Smooth muscle cell (in vitro differentiated cells): ENCODE measurements around the gene KLF15. TPM values are rescaled to one million over a fixed set of nuclear protein-coding genes. Genes with fewer than 3 reads are reported as not detected.

Experiments
- DNase-seq: peaks from one replicate; lab custom pipeline; 2025; ENCODE audit not compliant: unreplicated experiment; lab: John Stamatoyannopoulos, UW
- H2AFZ ChIP-seq: fragments of 200-600 bp; sonication (generic); 2 replicates; pipeline ENCODE4 v1.6.0; 2016; ENCODE audit warnings: antibody characterized with exemption, low read depth, mild to moderate bottlenecking
- H3F3A ChIP-seq: fragments of 200-600 bp; sonication (generic); 2 replicates; pipeline ENCODE4 v1.6.0; 2017; ENCODE audit warnings: antibody characterized with exemption, low read depth
- H3K27ac ChIP-seq: fragments of 200-600 bp; sonication (generic); 2 replicates; pipeline ENCODE4 v1.5.1; 2016; ENCODE audit warnings: low read depth, mild to moderate bottlenecking
- H3K27me3 ChIP-seq: fragments of 200-600 bp; sonication (generic); 2 replicates; pipeline ENCODE4 v1.6.1; 2016; ENCODE audit warnings: low read depth, mild to moderate bottlenecking
- H3K36me3 ChIP-seq: fragments of 200-600 bp; sonication (generic); 2 replicates; pipeline ENCODE4 v1.5.1; 2016; ENCODE audit warnings: low read depth
- H3K4me1 ChIP-seq: fragments of 200-600 bp; sonication (generic); 2 replicates; pipeline ENCODE4 v1.5.1; 2016; ENCODE audit warnings: low read depth
- H3K4me2 ChIP-seq: fragments of 200-600 bp; sonication (generic); 2 replicates; pipeline ENCODE4 v1.6.0; 2016; ENCODE audit warnings: mild to moderate bottlenecking
- H3K4me3 ChIP-seq: fragments of 200-600 bp; sonication (generic); 2 replicates; pipeline ENCODE4 v1.5.1; 2016; ENCODE audit warnings: mild to moderate bottlenecking
- H3K79me2 ChIP-seq: fragments of 200-600 bp; sonication (generic); 2 replicates; pipeline ENCODE4 v1.6.0; 2016; ENCODE audit warnings: low read depth, mild to moderate bottlenecking
- H3K9ac ChIP-seq: fragments of 200-600 bp; sonication (generic); 2 replicates; pipeline ENCODE4 v1.6.0; 2016; ENCODE audit warnings: low read depth
- H3K9me3 ChIP-seq: fragments of 200-600 bp; sonication (generic); replicated peaks from 2 replicates; pipeline ENCODE4 v1.5.1; 2016; ENCODE audit warnings: low read depth
- H4K20me1 ChIP-seq: fragments of 200-600 bp; sonication (generic); 2 replicates; pipeline ENCODE4 v1.6.0; 2016; ENCODE audit warnings: low read depth
- WGBS: methylation state at CpG from one replicate; pipeline ENCODE4 v1.1.7; 2016; ENCODE audit warnings: low lambda C conversion rate; 5-methylcytosine and 5-hydroxymethylcytosine counted together
- polyA plus RNA-seq: library from polyadenylated mRNA; unstranded; fragments of >200 nt; fragmentation: Nextera tagmentation; extraction: Ambion mirVana; gene quantifications from 2 replicates; pipeline ENCODE4 v1.2.1, GENCODE V29; 2016
- total RNA-seq: library from RNA; depleted of rRNA; stranded (reverse); fragments of >200 nt; gene quantifications from 2 replicates; pipeline ENCODE4 v1.2.3, GENCODE V29; 2014
- TF ChIP-seq, protein P1 (sequence below): fragments of 200-600 bp; sonication (generic); IDR thresholded peaks from 2 replicates; pipeline ENCODE4 v1.5.1; 2017; ENCODE audit warnings: borderline replicate concordance, mild to moderate bottlenecking, antibody characterized with exemption; ENCODE audit not compliant: insufficient read depth, poor library complexity, severe bottlenecking

The KLF15 gene
- total and polyA plus RNA-seq, 2 experiments from 2014 or later: not detected

DNA sequence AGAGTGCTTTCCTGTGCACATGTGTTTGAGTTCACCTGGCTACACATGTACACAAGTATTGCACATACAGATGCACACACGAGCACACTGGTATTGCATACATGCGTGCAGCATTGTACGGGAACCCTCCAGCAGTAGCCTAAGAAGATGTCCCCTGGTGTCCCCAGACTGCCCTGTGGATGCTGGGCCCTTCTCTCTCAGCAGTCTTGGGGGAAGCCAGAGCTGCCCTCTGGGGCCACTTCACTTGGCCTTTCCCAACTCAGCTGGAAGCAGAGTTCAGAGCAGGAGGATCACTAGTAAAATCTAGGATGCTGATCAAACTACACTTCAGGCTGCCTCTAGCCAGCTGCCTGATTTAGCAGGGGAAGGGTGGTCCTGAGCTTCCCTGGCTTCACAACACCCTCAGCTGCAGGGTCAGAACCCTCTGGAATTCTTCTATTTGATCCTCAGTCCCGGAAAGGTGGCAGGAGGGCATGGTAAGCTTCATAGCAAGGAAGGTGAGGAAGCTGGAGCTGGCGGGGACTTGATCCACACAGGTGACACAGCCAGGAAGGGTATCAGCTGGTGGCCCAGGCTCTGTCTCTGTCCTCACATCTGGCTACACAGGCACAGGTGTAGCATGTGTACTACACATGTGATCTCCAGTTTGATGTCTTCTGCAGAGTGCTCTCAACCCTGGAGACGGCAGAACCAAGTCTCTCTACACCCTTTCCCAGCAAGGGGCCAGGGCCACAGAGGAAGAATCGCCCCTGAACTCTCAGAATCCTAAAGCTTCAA, 36.5 kb downstream of the KLF15 start:
- WGBS: 89% methylated on average over 7 of the region's 7 CpGs

DNA sequence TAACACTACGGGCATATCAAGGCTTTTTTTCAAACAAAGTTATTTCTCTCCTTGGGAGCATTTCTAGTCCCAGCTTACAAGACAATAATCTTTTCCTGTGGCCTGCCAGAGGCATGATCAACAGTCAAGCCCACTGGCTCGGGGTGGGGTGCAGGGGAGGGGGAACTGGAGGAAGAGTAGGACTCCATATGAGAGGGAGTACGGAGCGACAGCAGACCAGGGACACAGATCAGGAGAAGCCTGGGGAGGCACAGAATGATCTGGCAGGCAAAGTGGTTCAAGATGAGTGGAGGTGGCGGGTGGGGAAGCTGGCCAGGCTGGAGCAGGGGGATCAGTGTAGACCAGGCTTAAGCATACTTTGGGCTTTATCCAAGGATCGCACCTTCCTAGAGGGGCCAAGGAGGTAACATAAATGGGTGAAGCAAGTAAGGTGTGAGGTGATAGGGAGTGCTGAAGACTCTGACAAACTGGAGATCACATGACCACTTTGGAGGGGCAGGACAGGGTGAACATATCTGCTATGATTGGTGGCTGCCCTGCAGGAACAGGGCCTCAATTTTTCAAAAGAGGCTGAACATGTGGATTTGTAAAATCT, 37.4 kb downstream of the KLF15 start:
- TF ChIP-seq, protein P1, sequence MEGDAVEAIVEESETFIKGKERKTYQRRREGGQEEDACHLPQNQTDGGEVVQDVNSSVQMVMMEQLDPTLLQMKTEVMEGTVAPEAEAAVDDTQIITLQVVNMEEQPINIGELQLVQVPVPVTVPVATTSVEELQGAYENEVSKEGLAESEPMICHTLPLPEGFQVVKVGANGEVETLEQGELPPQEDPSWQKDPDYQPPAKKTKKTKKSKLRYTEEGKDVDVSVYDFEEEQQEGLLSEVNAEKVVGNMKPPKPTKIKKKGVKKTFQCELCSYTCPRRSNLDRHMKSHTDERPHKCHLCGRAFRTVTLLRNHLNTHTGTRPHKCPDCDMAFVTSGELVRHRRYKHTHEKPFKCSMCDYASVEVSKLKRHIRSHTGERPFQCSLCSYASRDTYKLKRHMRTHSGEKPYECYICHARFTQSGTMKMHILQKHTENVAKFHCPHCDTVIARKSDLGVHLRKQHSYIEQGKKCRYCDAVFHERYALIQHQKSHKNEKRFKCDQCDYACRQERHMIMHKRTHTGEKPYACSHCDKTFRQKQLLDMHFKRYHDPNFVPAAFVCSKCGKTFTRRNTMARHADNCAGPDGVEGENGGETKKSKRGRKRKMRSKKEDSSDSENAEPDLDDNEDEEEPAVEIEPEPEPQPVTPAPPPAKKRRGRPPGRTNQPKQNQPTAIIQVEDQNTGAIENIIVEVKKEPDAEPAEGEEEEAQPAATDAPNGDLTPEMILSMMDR: no peak
- Histone ChIP-seq H3K4me2 (no peak overlapping the region), H3K4me1 (no peaks in the 10 kb centered on the region), H4K20me1 (no peaks in the 10 kb centered on the region), H3K79me2 (no peaks in the 10 kb centered on the region), H2AFZ (no peak overlapping the region), H3K27me3 (no peaks in the 10 kb centered on the region), H3K9me3 (no peaks in the 10 kb centered on the region), H3K36me3 (no peaks in the 10 kb centered on the region), H3F3A (no peaks in the 10 kb centered on the region), H3K4me3 (no peak overlapping the region), H3K27ac (no peak overlapping the region), H3K9ac (no peak overlapping the region)
- DNase-seq: no peak
- 93% methylated on average over 6 of the region's 6 CpGs for WGBS

More for the DNA sequence above, 36.5 kb downstream of the KLF15 start:
- no peak for DNase-seq
- Histone ChIP-seq H4K20me1 (no peaks in the 10 kb centered on the region), H2AFZ (no peak overlapping the region), H3K27ac (no peak overlapping the region), H3K4me3 (no peak overlapping the region), H3K79me2 (no peaks in the 10 kb centered on the region), H3K4me1 (no peaks in the 10 kb centered on the region), H3K9ac (no peak overlapping the region), H3K36me3 (no peaks in the 10 kb centered on the region), H3K27me3 (no peaks in the 10 kb centered on the region), H3K4me2 (no peak overlapping the region), H3K9me3 (no peaks in the 10 kb centered on the region), H3F3A (no peaks in the 10 kb centered on the region)
- TF ChIP-seq, protein P1: no peak

DNA sequence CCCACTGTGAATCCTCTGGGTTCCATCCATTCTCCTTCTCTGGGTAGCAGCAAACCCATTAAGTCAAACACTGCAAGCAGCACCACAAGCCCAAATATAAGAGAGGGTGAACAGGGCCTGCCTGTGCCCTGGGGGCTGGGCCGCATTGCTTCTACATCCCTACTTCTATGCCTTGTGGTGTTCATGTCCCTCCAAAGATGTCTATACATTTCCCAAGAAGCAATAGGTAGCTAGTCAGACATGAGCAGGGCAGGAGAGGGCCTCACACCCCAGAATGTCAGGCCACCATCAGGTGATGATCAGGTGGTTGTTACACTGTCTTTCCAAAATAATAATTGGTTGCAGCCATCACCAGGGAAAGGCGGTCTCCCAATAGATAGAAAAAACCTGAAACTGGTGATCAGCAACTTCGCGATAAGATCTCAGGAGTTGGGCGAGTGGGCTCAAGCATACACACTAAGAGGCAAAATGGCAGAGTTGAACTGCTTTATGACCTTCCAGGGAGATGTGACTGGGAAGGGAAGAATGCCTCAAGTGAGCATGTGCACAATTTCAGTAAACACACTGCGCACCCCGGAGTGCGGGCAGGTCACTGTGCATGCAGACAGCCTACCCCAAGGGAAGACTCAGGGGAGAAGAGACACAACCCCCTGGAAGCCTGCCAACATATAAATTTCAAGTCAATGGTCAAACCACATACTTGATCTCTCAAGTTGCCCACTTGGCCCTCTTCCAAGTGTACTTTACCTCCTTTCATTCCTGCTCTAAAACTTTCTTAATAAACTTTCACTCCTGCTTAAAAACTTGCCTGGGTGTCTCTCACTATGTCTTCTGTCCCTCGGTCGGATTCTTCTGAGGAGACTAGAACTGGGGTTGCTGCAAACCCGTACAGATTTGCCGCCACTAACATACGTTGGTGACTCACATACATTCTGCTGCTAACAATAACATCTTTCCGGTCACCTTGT, 39.9 kb downstream of the KLF15 start:
- H3K27me3 ChIP-seq: no peaks in the 10 kb centered on the region
- TF ChIP-seq, protein P1: no peak
- 96% methylated on average over 14 of the region's 14 CpGs for WGBS
- no peak overlapping the region for H3K9ac ChIP-seq
- H3K79me2 ChIP-seq: no peaks in the 10 kb centered on the region
- H3K4me1 ChIP-seq: no peaks in the 10 kb centered on the region
- no peaks in the 10 kb centered on the region for H3F3A ChIP-seq
- no peak overlapping the region for H2AFZ ChIP-seq
- H4K20me1 ChIP-seq: no peaks in the 10 kb centered on the region
- no peaks in the 10 kb centered on the region for H3K9me3 ChIP-seq
- no peaks in the 10 kb centered on the region for H3K36me3 ChIP-seq
- DNase-seq: no peak
- H3K27ac ChIP-seq: no peak overlapping the region
- H3K4me2 ChIP-seq: no peak overlapping the region
- no peak overlapping the region for H3K4me3 ChIP-seq
